WTC11 (cell line): ENCODE data around the gene ERP44. TPM values are rescaled to one million over a fixed set of nuclear protein-coding genes. Genes with fewer than 3 reads are reported as not detected.
"Not testable (repeated sequence)": the region's sequence is repeated elsewhere in the genome, so short reads cannot be mapped to it uniquely, and the experiment has no call there.

Experiments used
- ATAC-seq: fragments of 200-7000 bp; cut with Tn5 transposase; 2 replicates; pipeline ENCODE4 v1.10.0; 2021; ENCODE audit warnings: mild to moderate bottlenecking, moderate library complexity
- CTCF ChIA-PET: fragments of 300-600 bp; sonication (Branson Sonifier 250); formaldehyde crosslinking; loops from one replicate; lab custom pipeline; 2021; ENCODE audit warnings: antibody characterized with exemption; lab: Charles Lee
- POLR2A ChIA-PET: fragments of 350-600 bp; sonication (Branson Sonifier 250); formaldehyde crosslinking; loops from one replicate; lab custom pipeline; 2021; ENCODE audit warnings: antibody characterized with exemption; lab: Charles Lee
- DNase-seq: peaks from one replicate; pipeline ENCODE4 v3.0.0; 2021; ENCODE audit warnings: low spot score
- H3K27ac Mint-ChIP-seq: 2 replicates; pipeline ENCODE4 v1.8.0; 2021; ENCODE audit warnings: mixed read lengths
- H3K27me3 Mint-ChIP-seq: 2 replicates; pipeline ENCODE4 v1.8.0; 2021; ENCODE audit warnings: low read depth, mild to moderate bottlenecking, moderate library complexity, mixed read lengths
- H3K36me3 Mint-ChIP-seq: 2 replicates; pipeline ENCODE4 v1.8.0; 2021; ENCODE audit warnings: mixed read lengths
- H3K4me1 Mint-ChIP-seq: 2 replicates; pipeline ENCODE4 v1.8.0; 2022; ENCODE audit warnings: mixed read lengths
- H3K4me3 Mint-ChIP-seq: 2 replicates; pipeline ENCODE4 v1.8.0; 2021; ENCODE audit warnings: mild to moderate bottlenecking, moderate library complexity, mixed read lengths
- H3K9me3 Mint-ChIP-seq: 2 replicates; pipeline ENCODE4 v1.8.0; 2021; ENCODE audit warnings: mixed read lengths
- E2F5 ChIP-seq: sonication (generic); formaldehyde crosslinking; IDR thresholded peaks from 2 replicates; pipeline ENCODE4 v1.8.1; 2022; ENCODE audit warnings: mild to moderate bottlenecking, moderate library complexity, missing genetic modification reagents
- IRF2 ChIP-seq: sonication (generic); formaldehyde crosslinking; IDR thresholded peaks from 2 replicates; pipeline ENCODE4 v1.8.0; 2022; ENCODE audit warnings: low read depth, missing genetic modification reagents, borderline replicate concordance
- KAT7 ChIP-seq: sonication (generic); formaldehyde crosslinking; IDR thresholded peaks from 2 replicates; pipeline ENCODE4 v1.8.1; 2023; ENCODE audit warnings: missing genetic modification reagents, mild to moderate bottlenecking, borderline replicate concordance
- RELA ChIP-seq: sonication (generic); formaldehyde crosslinking; IDR thresholded peaks from 2 replicates; pipeline ENCODE4 v1.8.1; 2022; ENCODE audit warnings: missing genetic modification reagents, mild to moderate bottlenecking, borderline replicate concordance
- RORB ChIP-seq: fragments of 250-450 bp; sonication (Bioruptor Pico); IDR thresholded peaks from 2 replicates; pipeline ENCODE4 v1.9.0; 2021; ENCODE audit warnings: mild to moderate bottlenecking
- USF1 ChIP-seq: sonication (generic); formaldehyde crosslinking; IDR thresholded peaks from 2 replicates; pipeline ENCODE4 v1.8.0; 2022; ENCODE audit warnings: mild to moderate bottlenecking, missing genetic modification reagents
- ZNF425 ChIP-seq: fragments of 250-450 bp; sonication (Bioruptor Pico); conservative IDR thresholded peaks from 2 replicates; pipeline ENCODE4 v1.9.0; 2021; ENCODE audit warnings: mild to moderate bottlenecking
- ZNF671 ChIP-seq: fragments of 250-450 bp; sonication (Bioruptor Pico); IDR thresholded peaks from 2 replicates; pipeline ENCODE4 v1.8.0; 2021; ENCODE audit warnings: mild to moderate bottlenecking
- total RNA-seq: library from RNA; stranded (reverse); gene quantifications from 3 replicates; pipeline ENCODE4 v1.2.3, GENCODE V29; 2021
- TF ChIP-seq, protein P1 (sequence below): fragments of 250-450 bp; sonication (Bioruptor Pico); IDR thresholded peaks from 2 replicates; pipeline ENCODE4 v1.9.0; 2021; ENCODE audit warnings: mild to moderate bottlenecking
- TF ChIP-seq, protein P2 (sequence below): fragments of 250-450 bp; sonication (Bioruptor Pico); IDR thresholded peaks from 2 replicates; pipeline ENCODE4 v1.9.0; 2021; ENCODE audit warnings: mild to moderate bottlenecking
- TF ChIP-seq, protein P3 (sequence below): fragments of 200-600 bp; IDR thresholded peaks from 2 replicates; pipeline ENCODE4 v1.8.0; 2022; ENCODE audit warnings: antibody characterized with exemption

ERP44 gene
- total RNA-seq, 1 experiment from 2014 or later, result 13.7 TPM

DNA sequence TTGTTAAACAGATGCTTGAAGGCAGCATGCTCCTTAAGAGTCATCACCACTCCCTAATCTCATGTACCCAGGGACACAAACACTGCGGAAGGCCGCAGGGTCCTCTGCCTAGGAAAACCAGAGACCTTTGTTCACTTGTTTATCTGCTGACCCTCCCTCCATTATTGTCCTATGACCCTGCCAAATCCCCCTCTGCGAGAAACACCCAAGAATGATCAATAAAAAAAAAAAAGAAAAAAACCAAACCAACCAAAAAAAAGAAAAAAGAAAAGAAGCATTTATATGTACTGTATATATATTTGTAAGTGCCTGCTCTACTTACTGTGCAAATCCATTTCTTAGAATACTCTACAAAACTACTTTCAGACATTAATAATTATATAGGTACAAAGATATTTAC lies 29.7 kb downstream of the ERP44 start:
- H3K27ac Mint-ChIP-seq, CTCF ChIA-PET, POLR2A ChIA-PET: not testable (repeated sequence)

DNA sequence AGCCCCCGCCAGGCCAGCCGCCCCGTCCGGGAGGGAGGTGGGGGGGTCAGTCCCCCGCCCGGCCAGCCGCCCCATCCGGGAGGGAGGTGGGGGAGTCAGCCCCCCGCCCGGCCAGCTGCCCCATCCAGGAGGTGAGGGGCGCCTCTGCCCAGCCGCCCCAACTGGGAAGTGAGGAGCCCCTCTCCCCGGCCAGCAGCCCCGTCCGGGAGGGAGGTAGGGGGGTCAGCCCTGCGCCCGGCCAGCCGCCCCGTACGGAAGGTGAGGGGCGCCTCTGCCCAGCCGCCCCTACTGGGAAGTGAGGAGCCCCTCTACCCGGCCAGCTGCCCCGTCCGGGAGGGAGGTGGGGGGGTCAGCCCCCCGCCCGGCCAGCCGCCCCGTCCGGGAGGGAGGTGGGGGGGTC lies 30.8 kb downstream of the ERP44 start:
- Mint-ChIP-seq H3K4me1 (peaks cover 26% of the 10 kb centered on the region), H3K36me3 (peaks cover 27% of the 10 kb centered on the region), H3K9me3 (peaks cover 11% of the 10 kb centered on the region)
- H3K27ac Mint-ChIP-seq, H3K4me3 Mint-ChIP-seq, POLR2A ChIA-PET, ATAC-seq, DNase-seq, CTCF ChIA-PET, H3K27me3 Mint-ChIP-seq: not testable (repeated sequence)

More for the DNA sequence above, 29.7 kb downstream of the ERP44 start:
- H3K27me3 Mint-ChIP-seq, H3K4me3 Mint-ChIP-seq, ATAC-seq, DNase-seq: not testable (repeated sequence)
- Mint-ChIP-seq H3K36me3 (peaks cover 27% of the 10 kb centered on the region), H3K4me1 (peaks cover 15% of the 10 kb centered on the region), H3K9me3 (peaks cover 11% of the 10 kb centered on the region)

DNA sequence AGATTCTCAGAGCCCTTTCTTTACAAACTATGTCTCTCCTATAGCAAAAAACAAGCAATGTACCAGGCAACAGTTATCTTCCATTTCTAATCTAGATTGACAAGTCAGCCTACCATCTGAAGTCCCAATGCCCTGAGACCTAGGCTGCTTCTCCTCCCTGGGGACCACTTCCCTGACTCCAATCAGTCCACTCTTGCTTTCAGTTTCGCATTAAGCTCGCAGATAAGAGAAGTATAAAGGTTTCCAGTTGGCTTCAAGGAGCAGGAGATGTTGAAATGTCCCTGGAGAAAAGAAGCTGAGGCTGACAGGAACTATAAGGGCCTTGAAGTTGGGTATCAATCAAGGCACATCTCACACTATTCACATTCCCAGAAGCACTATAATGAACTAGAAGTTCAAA lies 32.3 kb downstream of the ERP44 start:
- no peak for DNase-seq
- H3K9me3 Mint-ChIP-seq, result peaks cover 11% of the 10 kb centered on the region
- H3K4me1 Mint-ChIP-seq, result peaks cover 29% of the 10 kb centered on the region
- no peak for ATAC-seq
- H3K27me3 Mint-ChIP-seq, result no peaks in the 10 kb centered on the region
- ChIA-PET POLR2A (no interaction called here), CTCF (no interaction called here)
- H3K4me3 Mint-ChIP-seq, result no peak overlapping the region
- H3K27ac Mint-ChIP-seq, result no peak overlapping the region; the same call in 1 of the 2 replicates
- H3K36me3 Mint-ChIP-seq, result peaks cover 27% of the 10 kb centered on the region
- TF ChIP-seq USF1 (CRISPR knock-in tag) (no peak), RORB (CRISPR knock-in tag) (no peak), KAT7 (CRISPR knock-in tag) (no peak), E2F5 (no peak), ZNF425 (CRISPR knock-in tag) (no peak), IRF2 (no peak), ZNF671 (CRISPR knock-in tag) (no peak), RELA (CRISPR knock-in tag) (no peak)
- TF ChIP-seq, protein P1, sequence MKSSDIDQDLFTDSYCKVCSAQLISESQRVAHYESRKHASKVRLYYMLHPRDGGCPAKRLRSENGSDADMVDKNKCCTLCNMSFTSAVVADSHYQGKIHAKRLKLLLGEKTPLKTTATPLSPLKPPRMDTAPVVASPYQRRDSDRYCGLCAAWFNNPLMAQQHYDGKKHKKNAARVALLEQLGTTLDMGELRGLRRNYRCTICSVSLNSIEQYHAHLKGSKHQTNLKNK, result no peak
- TF ChIP-seq, protein P2, sequence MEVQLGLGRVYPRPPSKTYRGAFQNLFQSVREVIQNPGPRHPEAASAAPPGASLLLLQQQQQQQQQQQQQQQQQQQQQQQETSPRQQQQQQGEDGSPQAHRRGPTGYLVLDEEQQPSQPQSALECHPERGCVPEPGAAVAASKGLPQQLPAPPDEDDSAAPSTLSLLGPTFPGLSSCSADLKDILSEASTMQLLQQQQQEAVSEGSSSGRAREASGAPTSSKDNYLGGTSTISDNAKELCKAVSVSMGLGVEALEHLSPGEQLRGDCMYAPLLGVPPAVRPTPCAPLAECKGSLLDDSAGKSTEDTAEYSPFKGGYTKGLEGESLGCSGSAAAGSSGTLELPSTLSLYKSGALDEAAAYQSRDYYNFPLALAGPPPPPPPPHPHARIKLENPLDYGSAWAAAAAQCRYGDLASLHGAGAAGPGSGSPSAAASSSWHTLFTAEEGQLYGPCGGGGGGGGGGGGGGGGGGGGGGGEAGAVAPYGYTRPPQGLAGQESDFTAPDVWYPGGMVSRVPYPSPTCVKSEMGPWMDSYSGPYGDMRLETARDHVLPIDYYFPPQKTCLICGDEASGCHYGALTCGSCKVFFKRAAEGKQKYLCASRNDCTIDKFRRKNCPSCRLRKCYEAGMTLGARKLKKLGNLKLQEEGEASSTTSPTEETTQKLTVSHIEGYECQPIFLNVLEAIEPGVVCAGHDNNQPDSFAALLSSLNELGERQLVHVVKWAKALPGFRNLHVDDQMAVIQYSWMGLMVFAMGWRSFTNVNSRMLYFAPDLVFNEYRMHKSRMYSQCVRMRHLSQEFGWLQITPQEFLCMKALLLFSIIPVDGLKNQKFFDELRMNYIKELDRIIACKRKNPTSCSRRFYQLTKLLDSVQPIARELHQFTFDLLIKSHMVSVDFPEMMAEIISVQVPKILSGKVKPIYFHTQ (CRISPR knock-in tag), result no peak
- TF ChIP-seq, protein P3, sequence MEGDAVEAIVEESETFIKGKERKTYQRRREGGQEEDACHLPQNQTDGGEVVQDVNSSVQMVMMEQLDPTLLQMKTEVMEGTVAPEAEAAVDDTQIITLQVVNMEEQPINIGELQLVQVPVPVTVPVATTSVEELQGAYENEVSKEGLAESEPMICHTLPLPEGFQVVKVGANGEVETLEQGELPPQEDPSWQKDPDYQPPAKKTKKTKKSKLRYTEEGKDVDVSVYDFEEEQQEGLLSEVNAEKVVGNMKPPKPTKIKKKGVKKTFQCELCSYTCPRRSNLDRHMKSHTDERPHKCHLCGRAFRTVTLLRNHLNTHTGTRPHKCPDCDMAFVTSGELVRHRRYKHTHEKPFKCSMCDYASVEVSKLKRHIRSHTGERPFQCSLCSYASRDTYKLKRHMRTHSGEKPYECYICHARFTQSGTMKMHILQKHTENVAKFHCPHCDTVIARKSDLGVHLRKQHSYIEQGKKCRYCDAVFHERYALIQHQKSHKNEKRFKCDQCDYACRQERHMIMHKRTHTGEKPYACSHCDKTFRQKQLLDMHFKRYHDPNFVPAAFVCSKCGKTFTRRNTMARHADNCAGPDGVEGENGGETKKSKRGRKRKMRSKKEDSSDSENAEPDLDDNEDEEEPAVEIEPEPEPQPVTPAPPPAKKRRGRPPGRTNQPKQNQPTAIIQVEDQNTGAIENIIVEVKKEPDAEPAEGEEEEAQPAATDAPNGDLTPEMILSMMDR, result no peak
